Lower leg skin (tissue), 3 donors: ENCODE data around the gene GRIK3.

ENCODE experiments used
- POLR2A ChIP-seq, 2 donors: fragments of 450-650 bp; IDR thresholded peaks; one replicate each; pipeline ENCODE4 v1.6.1; 2016 to 2017; ENCODE audit warnings: antibody characterized with exemption in 2 of 2, mild to moderate bottlenecking in 1 of 2, moderate library complexity in 1 of 2
- TF ChIP-seq, protein P1 (sequence below), 3 donors: fragments of 450-650 bp; IDR thresholded peaks; one replicate each; pipeline ENCODE4 v1.5.1; 2016; ENCODE audit warnings: antibody characterized with exemption in 3 of 3, mild to moderate bottlenecking in 3 of 3, moderate library complexity in 2 of 3

- TF ChIP-seq, protein P1, sequence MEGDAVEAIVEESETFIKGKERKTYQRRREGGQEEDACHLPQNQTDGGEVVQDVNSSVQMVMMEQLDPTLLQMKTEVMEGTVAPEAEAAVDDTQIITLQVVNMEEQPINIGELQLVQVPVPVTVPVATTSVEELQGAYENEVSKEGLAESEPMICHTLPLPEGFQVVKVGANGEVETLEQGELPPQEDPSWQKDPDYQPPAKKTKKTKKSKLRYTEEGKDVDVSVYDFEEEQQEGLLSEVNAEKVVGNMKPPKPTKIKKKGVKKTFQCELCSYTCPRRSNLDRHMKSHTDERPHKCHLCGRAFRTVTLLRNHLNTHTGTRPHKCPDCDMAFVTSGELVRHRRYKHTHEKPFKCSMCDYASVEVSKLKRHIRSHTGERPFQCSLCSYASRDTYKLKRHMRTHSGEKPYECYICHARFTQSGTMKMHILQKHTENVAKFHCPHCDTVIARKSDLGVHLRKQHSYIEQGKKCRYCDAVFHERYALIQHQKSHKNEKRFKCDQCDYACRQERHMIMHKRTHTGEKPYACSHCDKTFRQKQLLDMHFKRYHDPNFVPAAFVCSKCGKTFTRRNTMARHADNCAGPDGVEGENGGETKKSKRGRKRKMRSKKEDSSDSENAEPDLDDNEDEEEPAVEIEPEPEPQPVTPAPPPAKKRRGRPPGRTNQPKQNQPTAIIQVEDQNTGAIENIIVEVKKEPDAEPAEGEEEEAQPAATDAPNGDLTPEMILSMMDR (IDR thresholded peaks at IDR 0.05), result no peak
- TF ChIP-seq POLR2A (IDR thresholded peaks at IDR 0.05), result no peak
Observed at GRCh38 chr1:36919491-36920145, 114.7 kb downstream of the GRIK3 start.
